Measurements from ENCODE around the gene ELOVL6.

The ELOVL6 gene

DNA sequence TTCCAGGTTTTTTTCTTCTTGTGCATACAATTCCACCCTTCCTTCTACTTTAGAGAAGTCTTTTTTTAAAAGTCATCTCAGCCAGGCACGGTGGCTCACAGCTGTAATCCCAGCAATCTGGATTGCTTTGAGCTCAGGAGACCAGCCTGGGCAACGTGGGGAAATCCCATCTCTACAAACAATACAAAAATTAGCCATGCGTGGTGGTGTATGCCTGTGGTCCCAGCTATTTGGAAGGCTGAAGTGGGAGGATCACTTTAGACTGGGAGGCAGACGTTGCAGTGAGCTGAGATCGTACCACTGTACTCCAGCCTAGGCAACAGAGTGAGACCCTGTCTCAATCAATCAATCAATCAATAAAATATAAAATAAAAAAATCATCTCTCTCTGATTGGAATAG is 14.8 kb downstream of the ELOVL6 start:
- CTCF ChIA-PET, result no interaction called here
- H3K27ac ChIP-seq, result no peak overlapping the region
- TF ChIP-seq CTCF (conservative IDR thresholded peaks at IDR 0.05; ENCODE audit: low read depth), result no peak
- POLR2A ChIA-PET (ENCODE audit: low non-redundant PET), result no interaction called here
- DNase-seq (ENCODE audit: low spot score), result no peak

DNA sequence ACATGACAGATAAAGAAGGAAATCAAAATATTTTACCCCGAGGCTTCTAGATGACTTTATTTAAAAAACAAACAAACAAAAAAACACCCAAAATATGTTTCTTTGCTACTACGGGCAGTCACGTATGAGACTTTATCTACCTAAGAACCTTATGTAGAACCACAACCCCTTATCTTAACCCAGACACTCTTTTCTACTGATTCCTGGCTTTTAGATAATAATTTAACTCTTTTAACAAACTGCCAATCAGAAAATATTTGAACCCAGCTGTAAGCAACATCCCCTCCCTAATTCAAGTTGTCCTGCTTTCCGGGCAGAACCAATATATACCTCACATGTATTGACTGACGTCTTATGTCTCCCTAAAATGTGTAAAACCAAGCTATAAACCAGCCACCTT is 15.4 kb downstream of the ELOVL6 start:
- no peak for DNase-seq (ENCODE audit: low spot score)
- POLR2A ChIA-PET (ENCODE audit: low non-redundant PET), result no interaction called here
- no peak overlapping the region for H3K27ac ChIP-seq
- CTCF ChIA-PET, result no interaction called here
- TF ChIP-seq CTCF (conservative IDR thresholded peaks at IDR 0.05; ENCODE audit: low read depth), result no peak

DNA sequence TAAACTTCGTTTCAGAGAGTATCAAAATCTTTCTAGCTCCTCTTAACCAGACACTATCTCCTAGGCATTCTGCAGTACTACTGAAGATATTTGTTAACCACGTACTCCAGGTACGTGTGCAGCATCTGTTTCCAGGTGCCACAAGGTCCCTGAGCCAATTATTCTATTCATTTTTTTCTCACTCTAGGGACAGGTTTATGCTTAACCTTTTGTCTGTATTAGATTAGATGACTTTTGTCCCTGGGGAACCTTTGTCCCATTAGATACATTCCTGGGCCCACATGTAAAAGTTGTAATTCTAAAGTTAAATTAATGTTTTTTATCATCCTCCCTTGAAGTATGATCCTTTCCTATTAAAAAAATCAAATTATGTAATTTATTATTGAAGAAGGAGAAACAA is 16.5 kb downstream of the ELOVL6 start:
- CTCF ChIA-PET, result no interaction called here
- no peak overlapping the region for H3K27ac ChIP-seq
- no peak for DNase-seq (ENCODE audit: low spot score)
- no peak for TF ChIP-seq CTCF (conservative IDR thresholded peaks at IDR 0.05; ENCODE audit: low read depth)
- POLR2A ChIA-PET (ENCODE audit: low non-redundant PET), result no interaction called here

DNA sequence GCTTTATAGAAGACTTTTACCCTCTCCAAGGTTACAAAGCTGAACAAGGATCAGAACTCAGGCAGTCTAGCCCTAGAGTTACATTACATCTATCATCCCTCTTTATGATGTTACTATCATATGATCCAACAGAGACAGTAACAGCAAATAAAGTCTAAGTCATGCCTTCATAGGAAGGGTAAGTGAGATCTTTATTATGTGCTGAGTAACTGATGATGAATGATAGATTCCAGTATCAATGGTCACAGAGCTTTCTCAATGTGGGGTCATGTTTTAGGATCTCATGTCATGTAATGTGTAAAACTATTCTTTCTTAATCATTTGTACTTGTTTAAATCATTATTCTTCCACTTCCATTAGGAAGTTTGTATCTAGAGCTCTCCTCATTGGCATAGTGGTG is 22.8 kb downstream of the ELOVL6 start:
- ChIA-PET CTCF (no interaction called here), POLR2A (ENCODE audit: low non-redundant PET) (no interaction called here)
- no peak overlapping the region for H3K27ac ChIP-seq
- no peak for DNase-seq (ENCODE audit: low spot score)
- TF ChIP-seq CTCF (conservative IDR thresholded peaks at IDR 0.05; ENCODE audit: low read depth), result no peak

- H3K27ac ChIP-seq, result no peak overlapping the region
- DNase-seq (ENCODE audit: low spot score), result no peak
- POLR2A ChIA-PET (ENCODE audit: low non-redundant PET), result no interaction called here
- TF ChIP-seq CTCF (conservative IDR thresholded peaks at IDR 0.05; ENCODE audit: low read depth), result no peak
- CTCF ChIA-PET, result interaction anchor here (0.7 kb wide), 1 partner anchor 1953 kb away, joined by 3 read pairs; no protein-coding TSS in a partner anchor
Observed at GRCh38 chr4:110172972-110173371, 25.4 kb downstream of the ELOVL6 start.

DNA sequence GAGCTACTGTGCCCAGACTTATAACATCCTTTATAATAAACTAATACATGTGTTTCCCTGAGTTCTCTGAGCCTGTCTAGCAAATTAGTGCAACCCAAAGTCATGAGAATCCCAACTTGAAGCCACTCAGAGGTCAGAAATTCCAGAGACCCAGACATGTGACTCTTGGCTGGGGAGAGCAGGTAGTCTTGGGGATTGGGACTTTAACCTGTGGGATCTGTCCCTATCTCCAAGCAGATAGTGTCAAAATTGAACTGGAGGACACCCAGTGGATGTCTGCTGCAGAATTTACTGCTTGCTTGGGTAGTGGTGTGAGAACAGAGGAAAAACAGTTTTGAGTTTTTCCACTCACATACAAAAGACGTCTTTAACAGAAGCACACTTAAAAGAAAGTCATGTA is 26.4 kb downstream of the ELOVL6 start:
- TF ChIP-seq CTCF (conservative IDR thresholded peaks at IDR 0.05; ENCODE audit: low read depth), result no peak
- ChIA-PET CTCF (no interaction called here), POLR2A (ENCODE audit: low non-redundant PET) (interaction anchor here (0.5 kb wide), 1 partner anchor 27 kb away, joined by 7 read pairs; the partner anchor contains the start of gene ELOVL6)
- no peak overlapping the region for H3K27ac ChIP-seq
- DNase-seq (ENCODE audit: low spot score), result no peak

DNA sequence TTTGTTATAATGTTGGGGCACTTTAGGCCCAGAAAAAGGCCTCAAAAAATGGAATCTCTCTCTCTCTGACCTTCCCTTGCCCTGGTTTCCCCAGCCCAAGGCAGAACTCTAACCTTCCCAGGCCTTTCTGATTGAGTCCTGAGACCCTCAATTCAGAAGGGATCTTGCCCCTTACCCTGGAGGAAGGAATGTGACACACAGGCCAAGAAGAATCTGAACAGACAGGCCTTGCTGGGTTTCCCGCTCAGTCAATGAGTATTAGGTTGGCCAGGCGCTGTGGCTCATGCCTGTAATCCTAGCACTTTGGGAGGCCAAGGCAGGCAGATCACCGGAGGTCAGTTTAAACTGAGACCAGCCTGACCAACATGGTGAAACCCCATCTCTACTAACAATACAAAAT is 27.6 kb downstream of the ELOVL6 start:
- CTCF ChIA-PET, result interaction anchor here (0.6 kb wide), 1 partner anchor 817 kb away, joined by 4 read pairs; no protein-coding TSS in a partner anchor
- H3K27ac ChIP-seq, result no peak overlapping the region
- POLR2A ChIA-PET (ENCODE audit: low non-redundant PET), result no interaction called here
- no peak for TF ChIP-seq CTCF (conservative IDR thresholded peaks at IDR 0.05; ENCODE audit: low read depth)
- no peak for DNase-seq (ENCODE audit: low spot score)

Measured in RWPE1 (cell line).